Measurements from ENCODE around the gene DDIT3. TPM values are rescaled to one million over a fixed set of nuclear protein-coding genes. Genes with fewer than 3 reads are reported as not detected.

The DDIT3 gene
- total and polyA plus RNA-seq, 2 experiments from 2014 or later: 33.8 to 44.2 TPM

DNA sequence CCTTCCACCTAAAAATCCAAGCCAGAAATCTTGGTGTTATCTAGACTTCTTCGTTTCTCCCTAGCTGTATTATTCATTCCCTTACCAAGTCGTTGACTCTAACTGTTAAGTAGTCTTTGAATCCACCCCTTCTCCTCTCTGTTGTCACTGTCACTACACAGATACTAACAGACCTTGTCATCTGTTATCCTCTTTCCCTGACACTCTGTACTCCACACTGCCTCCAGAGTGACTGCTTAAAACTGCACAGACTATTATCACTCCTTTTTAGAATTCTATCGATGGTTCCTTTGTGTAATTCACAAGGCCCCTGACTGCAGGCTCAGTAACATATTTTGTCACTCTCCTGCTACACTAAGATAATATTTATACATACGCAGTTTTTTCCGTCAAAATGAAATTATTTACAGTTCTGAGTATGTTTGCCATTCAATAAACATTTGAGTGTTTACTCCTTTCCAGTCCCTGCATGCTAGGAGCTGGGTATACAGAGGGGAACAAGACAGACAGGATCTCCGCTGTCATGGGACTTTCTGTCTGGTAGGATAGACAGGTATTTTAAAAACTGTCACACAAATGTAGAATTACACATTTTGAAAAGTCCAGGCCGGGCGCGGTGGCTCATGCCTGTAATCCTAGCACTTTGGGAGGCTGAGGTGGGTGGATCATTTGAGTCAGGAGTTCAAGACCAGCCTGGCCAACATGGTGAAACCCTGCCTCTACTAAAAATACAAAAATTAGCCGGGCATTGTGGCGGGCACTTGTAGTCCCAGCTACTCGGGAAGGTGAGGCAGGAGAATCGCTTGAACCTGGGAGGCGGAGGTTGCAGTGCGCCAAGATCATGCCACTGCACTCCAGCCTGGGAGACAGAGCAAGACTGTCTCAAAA is 28.7 kb downstream of the DDIT3 start:
- peaks cover 6% of the 10 kb centered on the region for H3K4me1 ChIP-seq (ENCODE audit: low read depth)
- DNase-seq (ENCODE audit: low read depth in 1 of 2, low spot score in 1 of 2): no peak
- no peak overlapping the region for H3K4me3 ChIP-seq
- H3K27ac ChIP-seq: no peak overlapping the region
- TF ChIP-seq, protein P1, sequence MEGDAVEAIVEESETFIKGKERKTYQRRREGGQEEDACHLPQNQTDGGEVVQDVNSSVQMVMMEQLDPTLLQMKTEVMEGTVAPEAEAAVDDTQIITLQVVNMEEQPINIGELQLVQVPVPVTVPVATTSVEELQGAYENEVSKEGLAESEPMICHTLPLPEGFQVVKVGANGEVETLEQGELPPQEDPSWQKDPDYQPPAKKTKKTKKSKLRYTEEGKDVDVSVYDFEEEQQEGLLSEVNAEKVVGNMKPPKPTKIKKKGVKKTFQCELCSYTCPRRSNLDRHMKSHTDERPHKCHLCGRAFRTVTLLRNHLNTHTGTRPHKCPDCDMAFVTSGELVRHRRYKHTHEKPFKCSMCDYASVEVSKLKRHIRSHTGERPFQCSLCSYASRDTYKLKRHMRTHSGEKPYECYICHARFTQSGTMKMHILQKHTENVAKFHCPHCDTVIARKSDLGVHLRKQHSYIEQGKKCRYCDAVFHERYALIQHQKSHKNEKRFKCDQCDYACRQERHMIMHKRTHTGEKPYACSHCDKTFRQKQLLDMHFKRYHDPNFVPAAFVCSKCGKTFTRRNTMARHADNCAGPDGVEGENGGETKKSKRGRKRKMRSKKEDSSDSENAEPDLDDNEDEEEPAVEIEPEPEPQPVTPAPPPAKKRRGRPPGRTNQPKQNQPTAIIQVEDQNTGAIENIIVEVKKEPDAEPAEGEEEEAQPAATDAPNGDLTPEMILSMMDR (IDR thresholded peaks at IDR 0.05; ENCODE audit: low read depth, low read length): peak; percentile 14
- no peaks in the 10 kb centered on the region for H3K27me3 ChIP-seq
- H3K9me3 ChIP-seq (ENCODE audit: low read depth): no peaks in the 10 kb centered on the region
- peaks cover 19% of the 10 kb centered on the region for H3K36me3 ChIP-seq

DNA sequence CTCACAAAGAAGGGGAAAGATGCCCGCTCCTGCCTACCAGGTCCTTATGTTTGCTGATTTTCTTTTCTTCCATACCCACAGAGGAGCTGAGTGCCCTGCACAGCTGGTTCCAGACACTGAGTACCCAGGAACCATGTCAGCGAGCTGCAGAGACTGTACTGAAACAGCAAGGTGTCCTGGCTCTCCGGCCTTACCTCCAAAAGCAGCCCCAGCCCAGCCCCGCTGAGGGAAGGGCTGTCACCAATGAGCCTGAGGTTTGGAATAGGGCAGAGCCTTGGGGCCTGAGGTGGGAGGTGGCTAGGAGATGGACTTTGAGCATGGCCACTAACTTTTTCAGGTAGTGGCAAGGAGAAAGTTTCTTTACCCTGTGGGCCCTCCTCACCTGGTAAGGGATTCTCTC is 30.2 kb downstream of the DDIT3 start:
- Histone ChIP-seq H3K4me3 (no peak overlapping the region), H3K36me3 (peaks cover 19% of the 10 kb centered on the region), H3K4me1 (ENCODE audit: low read depth) (peaks cover 6% of the 10 kb centered on the region), H3K27ac (no peak overlapping the region), H3K27me3 (no peaks in the 10 kb centered on the region), H3K9me3 (ENCODE audit: low read depth) (no peaks in the 10 kb centered on the region)
- TF ChIP-seq, protein P1 (IDR thresholded peaks at IDR 0.05; ENCODE audit: low read depth, low read length): no peak
- DNase-seq (ENCODE audit: low read depth in 1 of 2, low spot score in 1 of 2): no peak

- Histone ChIP-seq H3K4me1 (ENCODE audit: low read depth) (peaks cover 6% of the 10 kb centered on the region), H3K9me3 (ENCODE audit: low read depth) (no peaks in the 10 kb centered on the region), H3K27ac (no peak overlapping the region), H3K36me3 (peaks cover 19% of the 10 kb centered on the region), H3K4me3 (peak overlapping the region; percentile 98), H3K27me3 (no peaks in the 10 kb centered on the region)
- DNase-seq (ENCODE audit: low read depth in 1 of 2, low spot score in 1 of 2): no peak
- TF ChIP-seq, protein P1 (IDR thresholded peaks at IDR 0.05; ENCODE audit: low read depth, low read length): no peak
These were observed 31.1 kb downstream of the DDIT3 start for GRCh38 chr12:57489157-57489641.

DNA sequence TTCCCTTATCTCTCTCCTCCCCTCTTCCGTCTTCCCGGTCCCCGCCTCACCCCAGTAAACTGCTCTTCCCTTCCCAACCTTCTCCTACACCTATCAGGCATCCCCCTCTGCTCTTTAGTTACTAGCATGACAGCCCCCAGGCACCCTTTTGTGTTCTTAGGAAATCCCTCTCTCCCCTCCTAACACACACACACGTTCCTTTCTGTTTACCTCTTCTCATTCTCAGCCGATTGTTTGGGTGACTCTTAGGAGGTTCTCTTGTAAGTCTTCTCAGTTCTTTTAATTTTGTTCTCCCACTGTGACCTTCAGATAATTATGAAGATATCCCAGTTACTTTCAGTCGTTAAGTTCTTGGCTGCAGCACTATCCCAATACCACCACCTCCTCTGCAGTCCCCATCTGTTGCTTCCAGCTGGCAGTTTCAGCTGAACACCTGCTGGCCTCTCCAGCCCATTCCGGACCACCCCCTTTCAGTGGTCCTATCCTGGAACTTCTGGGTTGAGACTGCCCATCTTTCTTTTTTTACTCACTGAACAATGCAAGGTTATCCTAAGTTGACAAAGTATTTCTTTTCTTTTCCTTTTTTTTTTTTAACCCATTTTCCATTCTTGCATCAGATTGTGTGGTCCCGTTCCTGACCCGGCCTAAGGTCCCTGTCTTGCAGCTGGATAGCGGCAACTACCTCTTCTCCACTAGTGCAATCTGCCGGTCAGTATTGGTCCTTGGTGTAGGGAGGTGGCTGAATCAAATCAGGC is 31.7 kb downstream of the DDIT3 start:
- H3K36me3 ChIP-seq: peaks cover 19% of the 10 kb centered on the region
- peak overlapping the region; percentile 75 for H3K27ac ChIP-seq
- TF ChIP-seq, protein P1 (IDR thresholded peaks at IDR 0.05; ENCODE audit: low read depth, low read length): no peak
- H3K4me1 ChIP-seq (ENCODE audit: low read depth): peaks cover 6% of the 10 kb centered on the region
- H3K4me3 ChIP-seq: peak overlapping the region; percentile 98
- H3K27me3 ChIP-seq: no peaks in the 10 kb centered on the region
- DNase-seq (ENCODE audit: low read depth in 1 of 2, low spot score in 1 of 2): no peak
- H3K9me3 ChIP-seq (ENCODE audit: low read depth): no peaks in the 10 kb centered on the region

DNA sequence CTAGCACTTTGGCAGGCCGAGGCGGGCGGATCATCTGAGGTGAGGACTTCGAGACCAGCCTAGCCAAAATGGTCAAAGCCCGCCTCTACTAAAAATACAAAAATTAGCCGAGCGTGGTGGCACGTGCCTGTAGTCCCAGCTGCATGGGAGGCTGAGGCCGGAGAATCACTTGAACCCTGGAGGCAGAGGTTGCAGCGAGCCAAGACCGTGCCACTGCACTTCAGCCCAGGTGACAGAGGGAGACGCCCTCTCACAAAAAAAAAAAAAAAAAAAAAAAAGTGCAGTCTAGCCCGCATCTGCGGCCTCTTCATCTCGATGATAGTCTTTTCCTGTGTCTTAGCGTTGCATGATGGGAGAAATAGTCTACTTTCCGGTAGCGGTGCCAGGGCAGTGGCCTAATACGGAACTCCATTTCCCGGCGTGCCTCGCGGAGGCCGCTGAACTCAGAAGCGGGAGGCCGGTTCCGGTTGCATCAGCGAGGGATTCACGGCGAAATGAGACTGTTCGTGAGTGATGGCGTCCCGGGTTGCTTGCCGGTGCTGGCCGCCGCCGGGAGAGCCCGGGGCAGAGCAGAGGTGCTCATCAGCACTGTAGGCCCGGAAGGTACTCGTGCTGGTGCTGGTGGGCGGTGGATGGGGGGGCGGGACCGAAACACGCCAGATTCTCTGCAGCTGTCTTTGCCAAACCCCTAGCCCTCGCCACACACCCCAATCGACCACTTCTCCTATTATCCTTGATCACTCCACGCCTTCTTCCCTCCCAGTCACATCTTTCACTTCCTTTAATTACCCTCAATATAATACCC is 32.5 kb downstream of the DDIT3 start, which contains the start of gene MARS1:
Gene MARS1, plus strand, starts transcription at position 472 of the 805 bp plus-strand sequence. Its CDS starts 23 bp downstream, at position 495.
- peak within 1 kb of the TSS; percentile 75 for H3K27ac ChIP-seq
- peak; percentile 96 to 97 for DNase-seq (ENCODE audit: low read depth in 1 of 2, low spot score in 1 of 2)
- no peaks in the 10 kb centered on the region for H3K9me3 ChIP-seq (ENCODE audit: low read depth)
- TF ChIP-seq, protein P1 (IDR thresholded peaks at IDR 0.05; ENCODE audit: low read depth, low read length): no peak
- no peaks in the 10 kb centered on the region for H3K27me3 ChIP-seq
- H3K36me3 ChIP-seq: peaks cover 17% of the 10 kb centered on the region
- H3K4me3 ChIP-seq: peak within 1 kb of the TSS; percentile 98
- peaks cover 6% of the 10 kb centered on the region for H3K4me1 ChIP-seq (ENCODE audit: low read depth)

Measured in cardiac muscle cell (in vitro differentiated cells and primary cell).